HG03196 (cell line): ENCODE results near the gene KYAT1.
"Not testable (repeated sequence)": the region's sequence is repeated elsewhere in the genome, so short reads cannot be mapped to it uniquely, and the experiment has no call there.

Source experiments
- ATAC-seq: cut with Tn5 transposase; IDR thresholded peaks from one replicate; pipeline ENCODE4 v1.9.1; 2021; ENCODE audit not compliant: unreplicated experiment

The KYAT1 gene

DNA sequence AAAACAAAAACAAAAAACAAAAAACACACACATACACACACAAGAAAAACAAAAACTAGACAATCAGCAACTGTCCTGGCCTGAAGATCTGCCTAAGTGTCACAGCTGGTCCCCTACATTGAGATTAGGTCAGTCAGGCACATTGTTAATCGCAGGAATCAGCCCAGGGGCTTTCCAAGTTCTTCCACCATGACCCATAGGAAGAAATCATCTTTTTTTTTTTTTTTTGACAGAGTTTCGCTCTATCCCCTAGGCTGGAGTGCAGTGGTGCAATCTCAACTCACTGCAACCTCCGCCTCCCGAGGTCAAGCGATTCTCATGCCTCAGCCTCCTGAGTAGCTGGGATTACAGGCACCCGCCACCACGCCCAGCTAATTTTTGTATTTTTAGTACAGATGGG, 38.6 kb downstream of the KYAT1 start:
- not testable (repeated sequence) for ATAC-seq

DNA sequence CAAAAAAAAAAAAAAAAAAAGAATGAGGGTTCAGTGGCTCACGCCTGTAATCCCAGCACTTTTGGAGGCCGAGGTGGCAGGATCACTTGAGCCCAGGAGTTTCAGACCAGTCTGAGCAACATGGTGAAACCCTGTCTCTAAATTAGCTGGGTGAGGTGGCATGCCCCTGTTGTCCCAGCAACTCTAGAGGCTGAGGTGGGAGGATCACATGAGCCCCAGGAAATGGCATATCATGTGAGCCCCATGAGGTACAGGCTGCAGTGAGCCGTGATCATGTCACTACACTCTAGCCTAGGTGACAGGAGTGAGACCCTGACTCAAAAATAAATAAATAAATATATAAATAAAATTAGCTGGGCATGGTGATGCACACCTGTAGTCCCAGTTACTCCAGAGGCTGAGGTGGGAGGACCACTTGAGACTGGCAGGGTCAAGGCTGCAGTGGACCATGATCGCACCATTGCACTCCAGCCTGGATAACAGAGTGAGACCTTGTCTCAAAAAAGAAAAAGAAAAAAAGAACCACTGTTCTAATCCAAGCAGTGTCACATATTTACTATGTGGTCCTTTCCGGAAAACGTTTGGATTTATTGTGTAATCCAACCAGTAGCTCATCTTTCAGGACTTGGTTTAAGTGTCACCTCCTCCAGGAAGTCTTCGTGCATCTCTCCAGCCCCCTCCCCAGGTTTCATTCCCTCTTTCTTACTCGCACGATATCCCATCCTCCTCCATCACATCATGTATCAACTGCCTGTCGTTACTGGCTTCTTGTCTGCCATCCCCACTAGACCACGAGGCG, 39.9 kb downstream of the KYAT1 start:
- ATAC-seq = no peak

DNA sequence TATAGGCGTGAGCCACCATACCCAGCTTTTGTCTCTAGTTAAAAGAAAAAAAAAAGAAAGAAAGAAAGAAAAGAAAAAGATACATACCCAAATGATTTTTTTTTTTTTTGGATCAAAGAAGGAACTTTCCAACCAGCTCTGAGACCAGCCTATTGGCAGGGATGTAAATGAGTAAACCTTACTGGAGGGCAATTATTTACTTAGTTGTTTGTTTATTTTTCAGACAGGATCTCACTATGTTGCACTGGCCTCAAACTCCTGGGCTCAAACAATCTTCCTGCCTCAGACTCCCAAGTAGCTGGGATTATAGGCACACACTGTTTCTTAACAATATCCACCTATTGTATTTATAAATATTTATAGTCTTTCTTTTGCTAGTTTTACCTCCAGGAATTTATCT, 41.2 kb downstream of the KYAT1 start:
- ATAC-seq = no peak

DNA sequence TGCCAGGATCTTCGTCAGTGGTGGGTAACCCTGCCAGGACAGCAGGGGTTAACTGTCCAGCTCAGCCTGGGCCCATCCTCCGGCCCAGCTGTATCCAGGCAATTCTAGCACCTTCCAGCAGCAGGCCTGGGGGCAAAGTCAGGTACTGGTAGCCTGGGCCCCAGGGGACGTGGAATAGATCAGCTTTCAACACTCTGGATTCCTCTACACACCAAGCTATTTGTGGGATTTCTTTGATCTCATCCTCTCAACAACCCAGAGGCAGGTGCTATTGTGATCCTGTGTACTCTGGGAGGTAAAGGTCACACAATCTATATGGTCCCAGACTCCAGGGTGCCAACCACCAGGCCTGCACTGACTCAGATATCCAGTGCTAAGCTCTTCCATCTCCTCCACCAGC, 43.4 kb downstream of the KYAT1 start:
- no peak for ATAC-seq

DNA sequence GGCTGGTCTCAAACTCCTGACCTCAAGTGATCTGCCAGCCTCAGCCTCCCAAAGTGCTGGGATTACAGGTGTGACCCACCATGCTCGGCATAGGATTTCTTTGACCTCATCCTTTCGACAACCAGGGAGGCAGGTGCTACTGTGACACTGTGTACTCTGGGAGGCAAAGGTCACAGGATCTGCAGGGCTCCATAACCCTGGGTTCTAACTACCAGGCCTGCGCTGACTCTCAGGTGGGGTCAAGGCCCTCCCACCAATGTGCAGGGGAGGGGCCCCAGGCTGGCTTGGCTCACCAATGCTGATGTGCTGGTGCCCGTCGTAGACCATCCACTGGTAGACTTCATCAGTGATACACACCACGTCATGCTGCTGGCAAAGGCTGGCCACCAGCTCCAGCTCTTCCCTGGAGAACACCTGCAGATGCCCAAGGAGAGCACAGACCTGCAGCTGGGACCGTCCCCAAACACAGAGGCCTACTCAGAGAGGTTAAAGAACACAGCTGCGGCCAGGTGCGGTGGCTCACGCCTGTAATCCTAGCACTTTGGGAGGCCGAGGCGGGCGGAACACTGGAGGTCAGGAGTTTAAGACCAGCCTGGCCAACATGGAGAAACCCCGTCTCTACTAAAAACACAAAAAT, 45.1 kb downstream of the KYAT1 start:
- ATAC-seq = no peak

DNA sequence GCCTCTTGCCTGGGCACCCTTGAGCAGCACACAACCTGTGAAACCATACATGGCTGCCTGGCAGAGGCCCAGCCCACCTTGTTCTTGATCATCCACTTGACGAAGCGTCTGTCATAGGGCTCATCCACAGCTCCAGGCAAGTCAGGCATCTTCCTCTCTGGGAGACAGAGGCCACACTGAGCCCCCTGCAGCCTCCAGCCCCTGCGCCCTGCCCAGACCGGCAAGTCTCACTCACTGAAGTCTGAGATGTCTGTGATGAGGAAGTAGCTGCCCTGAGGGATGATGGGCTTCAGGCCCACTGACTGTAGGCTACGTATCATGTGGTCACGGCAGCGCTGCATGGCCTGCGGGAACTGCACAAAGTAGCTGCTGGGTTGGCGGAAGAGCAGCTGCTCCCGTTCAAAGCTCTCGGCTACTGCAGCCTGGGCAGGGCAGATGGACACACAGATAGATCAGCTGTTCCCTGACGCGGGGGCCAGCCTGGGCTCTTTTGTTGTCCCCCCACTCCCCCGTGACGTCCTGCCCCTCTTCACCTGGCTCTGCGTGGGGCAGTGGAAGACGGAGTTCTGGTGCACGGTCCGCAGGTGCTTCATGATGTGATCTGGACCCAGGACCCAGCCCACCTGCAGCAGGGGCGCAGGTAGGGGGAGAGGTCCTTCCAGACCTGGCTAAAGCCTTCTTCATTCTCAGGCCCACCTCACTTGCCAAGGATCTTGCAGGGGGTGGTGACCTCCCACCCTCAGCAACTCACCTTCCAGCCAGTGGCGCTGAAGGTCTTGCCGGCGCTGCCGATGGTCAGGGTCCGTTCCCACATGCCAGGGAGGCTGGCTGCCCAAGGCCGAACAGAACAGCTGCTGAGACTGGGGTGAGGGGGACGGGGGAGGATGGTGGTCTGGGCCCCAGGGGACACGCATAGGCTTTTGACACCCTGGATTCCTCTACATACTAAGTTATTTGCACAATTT, 46.2 kb downstream of the KYAT1 start:
- ATAC-seq = no peak

DNA sequence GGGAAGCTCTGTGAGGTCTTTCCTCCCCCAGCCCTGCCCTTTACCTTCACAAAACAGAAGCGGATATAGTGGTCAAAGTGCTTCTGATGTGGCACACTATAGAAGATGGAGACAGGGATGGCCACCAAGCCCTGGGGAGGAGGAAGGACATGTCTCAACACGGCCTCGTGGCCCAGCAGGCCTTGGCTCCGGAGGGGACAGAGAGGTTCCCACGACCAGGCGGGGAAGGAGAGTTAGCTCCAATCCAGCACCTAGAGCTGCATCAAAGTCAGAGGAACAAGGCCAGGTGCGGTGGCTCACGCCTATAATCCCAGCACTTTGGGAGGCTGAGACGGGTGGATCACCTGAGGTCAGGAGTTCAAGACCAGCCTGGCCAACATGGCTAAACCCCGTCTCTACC, 48.1 kb downstream of the KYAT1 start:
- ATAC-seq = no peak

DNA sequence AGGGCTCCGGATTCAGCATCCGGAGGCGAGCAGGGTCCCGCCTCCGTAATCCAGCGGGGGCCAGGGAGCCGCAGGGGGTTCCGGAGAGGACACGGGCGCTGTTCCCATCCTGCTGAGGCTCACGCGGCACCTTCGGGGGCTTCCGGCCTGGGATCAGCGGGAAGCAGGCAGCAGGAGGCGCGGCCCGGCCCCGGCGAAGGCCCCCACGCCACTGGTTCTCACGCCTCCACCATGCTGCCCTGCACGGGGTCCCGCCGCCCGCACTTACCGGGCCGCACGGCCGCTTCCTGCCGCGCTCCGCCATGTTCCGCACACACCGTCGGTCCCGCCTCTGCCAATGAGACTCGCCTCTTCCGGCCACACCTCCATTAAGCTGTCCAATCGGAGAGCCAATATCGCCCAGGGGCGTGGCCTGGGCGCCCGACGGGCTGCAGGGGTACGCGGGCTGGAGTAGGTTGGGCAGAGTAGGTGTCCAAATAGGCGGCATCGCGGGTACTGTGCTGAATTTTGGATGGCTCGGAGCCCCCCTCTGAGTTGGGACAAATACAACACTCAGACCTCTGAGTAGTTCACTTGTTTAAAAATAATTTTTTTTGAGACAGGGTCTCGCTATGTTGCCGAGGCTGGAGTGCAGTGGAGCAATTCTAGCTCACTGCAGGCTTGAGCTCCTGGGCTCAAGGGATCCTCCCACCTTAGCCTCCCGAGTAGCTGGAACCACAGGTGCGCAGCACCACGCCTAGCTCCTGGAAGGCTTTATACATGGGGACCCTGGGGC, 52.1 kb downstream of the KYAT1 start, which contains the start of gene SPOUT1:
SPOUT1 (minus strand) TSS at position 318 of the 775 bp plus-strand sequence; CDS start at position 304, 14 bp downstream.
- ATAC-seq = peak; percentile 94

DNA sequence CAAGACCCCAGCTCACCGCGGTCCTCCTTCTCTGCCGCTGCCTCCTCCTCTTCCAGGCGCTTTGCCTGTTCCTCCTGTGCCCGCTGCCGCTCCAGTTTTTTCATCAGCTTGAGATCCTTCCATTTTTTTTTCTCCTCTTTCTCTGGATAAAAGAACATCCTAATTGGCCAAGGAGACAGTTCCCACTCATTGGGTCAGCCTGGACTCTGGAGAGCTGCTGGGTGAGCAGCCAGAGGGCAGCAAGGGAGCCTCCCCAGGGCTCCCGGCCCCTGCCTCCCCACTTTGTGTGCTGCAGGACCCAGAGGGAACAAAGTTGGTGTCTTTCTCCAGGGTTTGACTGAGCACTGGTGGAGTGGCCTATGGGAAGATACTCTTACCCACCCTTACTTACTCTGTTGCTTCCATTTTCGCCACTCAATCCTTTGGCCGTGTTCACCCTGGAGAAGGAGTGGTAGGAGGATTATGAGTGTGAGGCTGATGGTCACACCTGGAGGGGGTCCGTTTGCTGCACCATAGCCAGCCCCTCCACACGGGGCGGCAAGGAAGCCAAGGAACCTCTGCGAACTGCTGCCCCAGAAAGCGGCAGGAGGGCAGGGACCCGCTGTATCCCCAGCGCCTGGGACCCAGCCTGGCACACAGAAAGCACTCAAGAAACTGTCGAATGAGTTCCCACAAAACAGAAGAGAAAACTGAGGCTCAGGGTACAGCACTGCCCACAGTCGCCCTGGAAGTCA, 52.9 kb downstream of the KYAT1 start:
- no peak for ATAC-seq

DNA sequence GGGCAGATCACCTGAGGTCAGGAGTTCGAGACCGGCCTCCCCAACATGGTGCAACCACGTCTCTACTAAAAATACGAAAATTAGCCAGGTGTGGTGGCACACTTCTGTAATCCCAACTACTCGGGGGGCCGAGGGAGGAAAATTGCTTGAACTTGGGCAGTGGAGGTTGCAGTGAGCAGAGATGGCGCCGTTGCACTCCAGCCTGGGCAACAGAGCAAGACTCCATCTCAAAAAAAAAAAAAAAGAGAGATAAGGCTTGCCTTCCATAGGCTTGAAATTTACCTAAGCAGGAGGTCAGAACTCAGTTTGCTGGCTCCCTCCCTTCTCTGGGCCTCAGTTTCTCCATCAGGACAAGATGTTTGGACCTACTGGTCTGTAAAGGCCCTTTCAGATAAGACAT, 53.5 kb downstream of the KYAT1 start:
- no peak for ATAC-seq

DNA sequence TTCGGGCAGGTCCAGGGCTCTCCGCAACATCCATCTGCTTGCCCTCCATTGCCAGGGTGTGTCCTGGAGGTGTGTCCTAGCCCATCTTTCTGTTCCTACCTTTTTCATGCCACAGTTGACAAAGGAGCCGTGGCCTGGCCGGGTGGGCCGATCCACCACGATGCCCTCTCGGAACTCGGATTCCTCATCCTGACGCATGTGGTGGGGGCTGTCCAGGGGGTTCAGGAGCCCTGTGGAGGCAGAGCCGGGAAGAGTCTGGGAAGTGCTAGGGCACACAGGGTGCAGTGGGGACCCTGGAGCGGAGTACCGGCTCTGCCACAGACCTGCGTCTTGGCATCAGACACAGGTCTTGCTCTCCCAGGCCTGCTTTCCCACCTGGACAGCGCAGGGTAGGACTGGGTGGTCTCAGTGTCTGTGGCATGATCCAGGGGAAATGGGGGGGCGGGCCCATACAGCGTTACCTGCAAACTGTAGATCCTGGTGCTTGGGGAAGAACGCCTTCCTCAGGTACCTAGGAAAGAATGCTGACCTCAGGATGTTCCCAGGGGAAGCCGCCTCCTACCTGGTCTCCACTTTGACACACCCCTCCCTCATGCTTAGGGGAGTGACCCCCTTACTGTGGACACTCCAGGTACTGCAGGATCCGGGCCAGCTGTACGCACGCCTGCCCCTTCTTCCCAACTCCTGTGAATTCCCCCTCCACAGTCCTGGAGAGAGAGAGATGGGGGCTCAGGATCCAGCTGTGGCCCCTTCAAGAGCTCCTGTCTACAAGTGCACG, 55.6 kb downstream of the KYAT1 start:
- ATAC-seq = no peak

DNA sequence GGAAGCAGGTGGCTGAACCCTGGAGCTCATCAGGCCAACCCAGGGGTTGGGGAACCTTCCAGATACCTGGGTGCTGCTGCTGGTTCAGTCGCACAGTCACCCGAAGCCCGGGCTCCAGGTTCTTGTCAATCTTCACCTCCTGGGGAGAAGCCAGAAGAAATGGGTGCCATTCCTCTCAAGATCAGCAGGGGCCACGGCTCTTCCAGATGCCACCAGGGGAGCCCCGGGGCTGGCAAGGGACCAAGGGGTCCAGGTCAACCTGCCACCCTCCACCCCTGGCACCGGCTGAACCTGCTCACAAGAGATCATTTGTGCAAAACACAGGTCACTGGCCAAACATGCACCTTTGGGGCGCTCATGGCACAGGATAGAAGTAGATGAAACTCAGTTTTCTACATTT, 56.8 kb downstream of the KYAT1 start:
- ATAC-seq = no peak

DNA sequence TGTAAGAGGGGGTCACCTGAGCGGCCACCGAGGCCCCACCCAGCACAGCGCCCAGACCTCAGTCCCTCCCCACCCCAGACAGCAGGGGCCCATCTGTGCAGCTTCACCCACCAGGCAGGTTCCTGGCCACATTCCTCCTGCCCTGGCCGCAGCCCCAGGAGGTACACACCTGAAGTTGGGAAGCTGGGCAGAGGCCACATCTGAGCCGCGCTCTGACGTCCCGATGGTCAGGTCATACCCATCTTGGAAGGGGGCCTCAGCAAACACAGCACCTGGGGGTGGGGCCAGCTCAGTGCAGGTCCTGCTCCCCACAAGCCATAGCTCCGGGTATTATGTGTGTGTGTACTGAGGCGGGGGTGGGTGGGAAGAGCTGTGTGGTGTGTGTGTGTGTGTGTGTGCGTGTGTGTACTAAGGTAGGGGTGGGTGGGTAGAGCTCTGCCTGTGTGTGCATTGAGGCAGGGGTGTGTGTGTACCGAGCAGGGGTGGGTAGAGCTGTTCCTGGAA, 57.8 kb downstream of the KYAT1 start:
- ATAC-seq = no peak

DNA sequence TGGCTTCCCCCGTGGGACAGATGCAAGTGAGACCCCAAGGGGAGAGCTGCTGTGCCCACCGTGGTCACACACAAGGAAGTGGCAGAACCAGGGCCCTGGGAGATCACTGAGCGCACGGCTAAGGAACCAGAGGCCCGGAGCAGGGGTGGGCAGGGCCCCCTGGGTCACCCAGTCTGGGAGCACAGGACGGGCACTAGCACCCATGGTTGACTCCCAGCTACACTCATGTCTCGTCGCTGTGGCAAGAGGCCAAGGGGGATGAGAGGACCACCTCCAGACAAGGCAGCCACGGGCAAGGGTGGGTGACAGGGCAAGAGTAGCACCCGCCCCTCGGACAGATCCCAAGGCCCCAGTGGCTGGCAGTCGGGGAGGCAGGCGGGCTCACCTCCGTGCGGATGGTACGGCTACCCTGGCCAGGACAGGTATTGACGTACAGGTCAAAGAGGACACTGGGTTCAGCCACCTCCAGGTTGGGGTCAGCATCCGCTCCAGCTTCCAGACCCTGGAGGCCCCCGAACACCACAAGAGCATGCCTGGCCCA, 58.3 kb downstream of the KYAT1 start:
- no peak for ATAC-seq

DNA sequence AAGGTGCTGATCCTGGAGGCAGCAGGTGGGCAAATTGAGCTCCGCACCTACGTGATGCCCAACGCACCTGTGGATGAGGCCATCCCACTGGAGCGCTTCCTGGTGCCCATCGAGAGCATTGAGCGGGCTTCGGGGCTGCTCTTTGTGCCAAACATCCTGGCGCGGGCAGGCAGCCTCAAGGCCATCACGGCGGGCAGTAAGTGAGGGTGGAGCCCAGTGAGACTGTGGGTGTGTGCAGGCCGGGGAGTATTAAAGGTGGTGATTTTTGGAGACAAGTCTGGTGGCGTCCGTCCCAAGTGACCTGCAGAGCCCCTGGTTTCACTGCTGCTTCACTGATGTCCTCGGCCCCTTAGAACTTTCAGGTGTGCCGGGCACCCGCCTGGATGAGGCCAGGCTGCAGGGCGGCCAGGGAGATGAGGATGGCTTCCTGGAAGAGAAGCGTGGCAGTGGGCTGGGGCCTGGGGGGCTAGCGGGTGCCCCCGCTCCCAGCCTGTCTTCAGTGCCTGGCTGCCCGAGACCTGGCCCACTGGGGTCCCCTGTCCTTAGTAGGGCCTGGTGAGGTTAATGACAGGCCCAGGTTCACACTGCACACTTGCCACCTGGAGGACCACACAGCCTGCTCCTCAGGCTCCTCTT, 59.2 kb downstream of the KYAT1 start:
- no peak for ATAC-seq

DNA sequence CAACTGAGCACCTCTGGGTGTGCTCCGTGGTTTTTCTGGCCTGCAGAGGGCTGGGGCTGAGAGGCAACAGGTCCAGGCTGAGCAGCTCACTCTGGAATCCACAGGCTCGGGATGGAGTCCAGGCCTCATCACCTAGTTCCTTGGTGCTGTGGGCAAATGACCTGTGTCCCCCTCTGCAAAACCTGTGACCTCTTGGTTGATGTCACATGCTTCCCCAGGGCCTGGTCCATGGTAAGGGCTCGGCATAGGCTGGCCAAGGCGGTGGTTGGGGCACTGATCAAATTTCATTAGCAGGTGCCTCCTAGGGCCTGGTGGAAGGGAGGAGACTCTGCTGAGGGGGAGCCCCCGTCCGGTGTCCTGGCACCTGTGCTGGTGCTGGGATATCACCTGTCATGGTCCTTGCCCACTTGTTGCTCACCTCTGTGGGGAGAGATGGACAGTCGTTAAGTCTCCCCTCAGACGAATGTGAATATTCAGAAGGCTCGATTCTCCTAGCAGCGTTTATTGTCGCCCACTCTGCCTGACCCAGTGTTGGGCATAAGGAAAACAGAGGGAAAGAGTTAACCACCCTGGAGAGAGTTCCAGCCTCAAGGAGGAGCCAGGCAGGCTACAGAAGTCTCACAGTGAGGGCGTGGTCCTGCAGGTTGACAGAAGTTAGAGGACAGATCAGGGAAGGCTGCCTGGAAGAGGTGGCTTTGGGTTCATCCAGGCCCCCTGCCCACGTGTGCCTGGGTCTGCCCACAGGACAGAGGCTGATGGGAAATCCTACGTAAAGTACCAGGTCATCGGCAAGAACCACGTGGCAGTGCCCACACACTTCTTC, 60.0 kb downstream of the KYAT1 start:
- no peak for ATAC-seq
